ENCODE measurements around the gene NME8.

DNA sequence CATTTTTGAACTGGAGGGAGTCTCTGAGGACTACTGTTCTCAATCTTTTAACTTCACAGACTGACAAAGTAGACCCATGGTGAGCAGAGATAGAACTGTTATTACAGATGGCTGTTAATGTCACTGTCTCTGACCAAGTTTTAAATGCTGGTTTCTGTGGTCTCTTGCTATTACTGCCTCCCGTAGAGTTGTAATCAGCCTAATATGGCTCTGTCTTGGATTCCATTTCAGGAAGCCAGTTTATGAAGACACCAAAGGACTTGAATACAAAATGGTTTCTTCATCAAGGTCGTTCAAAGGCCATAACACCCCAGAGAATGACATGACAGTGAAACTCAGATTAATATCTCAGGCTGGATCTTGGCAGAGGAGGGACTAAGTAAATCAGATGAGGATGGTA is 64.4 kb downstream of the NME8 start:
- TF ChIP-seq, protein P1, sequence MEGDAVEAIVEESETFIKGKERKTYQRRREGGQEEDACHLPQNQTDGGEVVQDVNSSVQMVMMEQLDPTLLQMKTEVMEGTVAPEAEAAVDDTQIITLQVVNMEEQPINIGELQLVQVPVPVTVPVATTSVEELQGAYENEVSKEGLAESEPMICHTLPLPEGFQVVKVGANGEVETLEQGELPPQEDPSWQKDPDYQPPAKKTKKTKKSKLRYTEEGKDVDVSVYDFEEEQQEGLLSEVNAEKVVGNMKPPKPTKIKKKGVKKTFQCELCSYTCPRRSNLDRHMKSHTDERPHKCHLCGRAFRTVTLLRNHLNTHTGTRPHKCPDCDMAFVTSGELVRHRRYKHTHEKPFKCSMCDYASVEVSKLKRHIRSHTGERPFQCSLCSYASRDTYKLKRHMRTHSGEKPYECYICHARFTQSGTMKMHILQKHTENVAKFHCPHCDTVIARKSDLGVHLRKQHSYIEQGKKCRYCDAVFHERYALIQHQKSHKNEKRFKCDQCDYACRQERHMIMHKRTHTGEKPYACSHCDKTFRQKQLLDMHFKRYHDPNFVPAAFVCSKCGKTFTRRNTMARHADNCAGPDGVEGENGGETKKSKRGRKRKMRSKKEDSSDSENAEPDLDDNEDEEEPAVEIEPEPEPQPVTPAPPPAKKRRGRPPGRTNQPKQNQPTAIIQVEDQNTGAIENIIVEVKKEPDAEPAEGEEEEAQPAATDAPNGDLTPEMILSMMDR (IDR thresholded peaks at IDR 0.05), result no peak
- TF ChIP-seq POLR2A (IDR thresholded peaks at IDR 0.05), result no peak

Data from esophagus squamous epithelium (tissue), 4 donors.